ENCODE data around the gene PDE11A.

- TF ChIP-seq CTCF (IDR thresholded peaks at IDR 0.05) (no peak), POLR2A (IDR thresholded peaks at IDR 0.05) (no peak)
Observed at GRCh38 chr2:177828557-177828956, 244.0 kb downstream of the PDE11A start.
